Measurements from ENCODE around the gene NMT2.
"Not testable (repeated sequence)": the region's sequence is repeated elsewhere in the genome, so short reads cannot be mapped to it uniquely, and the experiment has no call there.

DNA sequence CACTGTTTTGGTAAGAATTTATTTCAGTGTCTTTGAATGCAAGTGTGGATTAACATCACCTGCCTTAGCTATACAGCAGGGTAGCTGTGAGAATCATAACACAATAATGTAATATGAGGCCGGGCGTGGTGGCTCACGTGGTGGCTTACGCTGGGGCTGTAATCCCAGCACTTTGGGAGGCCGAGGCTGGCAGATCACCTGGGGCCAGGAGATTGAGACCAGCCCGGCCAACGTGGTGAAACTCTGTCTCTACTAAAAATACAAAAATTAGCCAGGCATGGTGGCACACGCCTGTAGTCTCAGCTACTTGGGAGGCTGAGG is 33.8 kb upstream of the NMT2 start:
- TF ChIP-seq, protein P1, sequence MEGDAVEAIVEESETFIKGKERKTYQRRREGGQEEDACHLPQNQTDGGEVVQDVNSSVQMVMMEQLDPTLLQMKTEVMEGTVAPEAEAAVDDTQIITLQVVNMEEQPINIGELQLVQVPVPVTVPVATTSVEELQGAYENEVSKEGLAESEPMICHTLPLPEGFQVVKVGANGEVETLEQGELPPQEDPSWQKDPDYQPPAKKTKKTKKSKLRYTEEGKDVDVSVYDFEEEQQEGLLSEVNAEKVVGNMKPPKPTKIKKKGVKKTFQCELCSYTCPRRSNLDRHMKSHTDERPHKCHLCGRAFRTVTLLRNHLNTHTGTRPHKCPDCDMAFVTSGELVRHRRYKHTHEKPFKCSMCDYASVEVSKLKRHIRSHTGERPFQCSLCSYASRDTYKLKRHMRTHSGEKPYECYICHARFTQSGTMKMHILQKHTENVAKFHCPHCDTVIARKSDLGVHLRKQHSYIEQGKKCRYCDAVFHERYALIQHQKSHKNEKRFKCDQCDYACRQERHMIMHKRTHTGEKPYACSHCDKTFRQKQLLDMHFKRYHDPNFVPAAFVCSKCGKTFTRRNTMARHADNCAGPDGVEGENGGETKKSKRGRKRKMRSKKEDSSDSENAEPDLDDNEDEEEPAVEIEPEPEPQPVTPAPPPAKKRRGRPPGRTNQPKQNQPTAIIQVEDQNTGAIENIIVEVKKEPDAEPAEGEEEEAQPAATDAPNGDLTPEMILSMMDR (IDR thresholded peaks at IDR 0.05 in 2 of 3, conservative IDR thresholded peaks at IDR 0.05 in 1 of 3; ENCODE audit: control insufficient read depth in 2 of 3, extremely low read depth in 1 of 3, insufficient read depth in 1 of 3, low read depth in 3 of 3, low read length in 3 of 3), result not testable (repeated sequence)
- not testable (repeated sequence) for TF ChIP-seq RBBP5 (conservative IDR thresholded peaks at IDR 0.05); ASH2L (IDR thresholded peaks at IDR 0.05; ENCODE audit: borderline replicate concordance, low read depth); REST (IDR thresholded peaks at IDR 0.05; ENCODE audit: low read depth, low read length); BRCA1 (IDR thresholded peaks at IDR 0.05; ENCODE audit: low read depth, low read length); KAT2A (conservative IDR thresholded peaks at IDR 0.05; ENCODE audit: control insufficient read depth, low read depth, low read length); RB1 (IDR thresholded peaks at IDR 0.05; ENCODE audit: borderline replicate concordance); EED (IDR thresholded peaks at IDR 0.05; ENCODE audit: low read depth); NRF1 (conservative IDR thresholded peaks at IDR 0.05; ENCODE audit: low read depth, low read length); POLR2A (IDR thresholded peaks at IDR 0.05; ENCODE audit: low read depth, low read length); EP300 (IDR thresholded peaks at IDR 0.05; ENCODE audit: borderline replicate concordance in 1 of 2, control insufficient read depth in 1 of 2, low read depth in 2 of 2, low read length in 2 of 2)
- TF ChIP-seq, protein P2, sequence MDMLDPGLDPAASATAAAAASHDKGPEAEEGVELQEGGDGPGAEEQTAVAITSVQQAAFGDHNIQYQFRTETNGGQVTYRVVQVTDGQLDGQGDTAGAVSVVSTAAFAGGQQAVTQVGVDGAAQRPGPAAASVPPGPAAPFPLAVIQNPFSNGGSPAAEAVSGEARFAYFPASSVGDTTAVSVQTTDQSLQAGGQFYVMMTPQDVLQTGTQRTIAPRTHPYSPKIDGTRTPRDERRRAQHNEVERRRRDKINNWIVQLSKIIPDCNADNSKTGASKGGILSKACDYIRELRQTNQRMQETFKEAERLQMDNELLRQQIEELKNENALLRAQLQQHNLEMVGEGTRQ (IDR thresholded peaks at IDR 0.05; ENCODE audit: borderline replicate concordance, low read depth, low read length), result not testable (repeated sequence)

All from GM12878 (cell line).